Measurements from ENCODE around the gene RAD50. TPM values are rescaled to one million over a fixed set of nuclear protein-coding genes. Genes with fewer than 3 reads are reported as not detected.

The RAD50 gene
- total and polyA plus RNA-seq, 7 donors: 6.0 to 34.6 (median 20.0) TPM

- intact Hi-C loops (cut with DNase I): no loop called here
- 87 to 89% methylated on average over 12 of the region's 12 CpGs for WGBS, 2 donors
- no peaks in the 10 kb centered on the region for H3K4me1 ChIP-seq
- no peak for DNase-seq
- H3K27me3 ChIP-seq: no peaks in the 10 kb centered on the region
- TF ChIP-seq POLR2AphosphoS5 (IDR thresholded peaks at IDR 0.05) (no peak), EP300 (IDR thresholded peaks at IDR 0.05) (no peak), POLR2A (IDR thresholded peaks at IDR 0.05) (no peak)
- TF ChIP-seq, protein P1, sequence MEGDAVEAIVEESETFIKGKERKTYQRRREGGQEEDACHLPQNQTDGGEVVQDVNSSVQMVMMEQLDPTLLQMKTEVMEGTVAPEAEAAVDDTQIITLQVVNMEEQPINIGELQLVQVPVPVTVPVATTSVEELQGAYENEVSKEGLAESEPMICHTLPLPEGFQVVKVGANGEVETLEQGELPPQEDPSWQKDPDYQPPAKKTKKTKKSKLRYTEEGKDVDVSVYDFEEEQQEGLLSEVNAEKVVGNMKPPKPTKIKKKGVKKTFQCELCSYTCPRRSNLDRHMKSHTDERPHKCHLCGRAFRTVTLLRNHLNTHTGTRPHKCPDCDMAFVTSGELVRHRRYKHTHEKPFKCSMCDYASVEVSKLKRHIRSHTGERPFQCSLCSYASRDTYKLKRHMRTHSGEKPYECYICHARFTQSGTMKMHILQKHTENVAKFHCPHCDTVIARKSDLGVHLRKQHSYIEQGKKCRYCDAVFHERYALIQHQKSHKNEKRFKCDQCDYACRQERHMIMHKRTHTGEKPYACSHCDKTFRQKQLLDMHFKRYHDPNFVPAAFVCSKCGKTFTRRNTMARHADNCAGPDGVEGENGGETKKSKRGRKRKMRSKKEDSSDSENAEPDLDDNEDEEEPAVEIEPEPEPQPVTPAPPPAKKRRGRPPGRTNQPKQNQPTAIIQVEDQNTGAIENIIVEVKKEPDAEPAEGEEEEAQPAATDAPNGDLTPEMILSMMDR (IDR thresholded peaks at IDR 0.05): no peak
- H3K9me3 ChIP-seq: no peaks in the 10 kb centered on the region
- no peak overlapping the region for H3K27ac ChIP-seq
- no peak overlapping the region for H3K4me3 ChIP-seq
- H3K36me3 ChIP-seq: no peaks in the 10 kb centered on the region
Measured at GRCh38 chr5:132684922-132685720, 128.3 kb downstream of the RAD50 start.

GRCh38 chr5:132686193-132686592 is 129.4 kb downstream of the RAD50 start:
- intact Hi-C loops (cut with DNase I): no loop called here
- Histone ChIP-seq H3K27ac (no peak overlapping the region), H3K4me3 (no peak overlapping the region), H3K27me3 (no peaks in the 10 kb centered on the region), H3K36me3 (no peaks in the 10 kb centered on the region), H3K9me3 (no peaks in the 10 kb centered on the region), H3K4me1 (no peaks in the 10 kb centered on the region)
- no peak for DNase-seq
- 94 to 97% methylated on average over 3 of the region's 3 CpGs for WGBS, 2 donors
- no peak for TF ChIP-seq POLR2A (IDR thresholded peaks at IDR 0.05)
- no peak for TF ChIP-seq POLR2AphosphoS5 (IDR thresholded peaks at IDR 0.05)
- no peak for TF ChIP-seq EP300 (IDR thresholded peaks at IDR 0.05)
- TF ChIP-seq, protein P1 (IDR thresholded peaks at IDR 0.05): no peak

DNA sequence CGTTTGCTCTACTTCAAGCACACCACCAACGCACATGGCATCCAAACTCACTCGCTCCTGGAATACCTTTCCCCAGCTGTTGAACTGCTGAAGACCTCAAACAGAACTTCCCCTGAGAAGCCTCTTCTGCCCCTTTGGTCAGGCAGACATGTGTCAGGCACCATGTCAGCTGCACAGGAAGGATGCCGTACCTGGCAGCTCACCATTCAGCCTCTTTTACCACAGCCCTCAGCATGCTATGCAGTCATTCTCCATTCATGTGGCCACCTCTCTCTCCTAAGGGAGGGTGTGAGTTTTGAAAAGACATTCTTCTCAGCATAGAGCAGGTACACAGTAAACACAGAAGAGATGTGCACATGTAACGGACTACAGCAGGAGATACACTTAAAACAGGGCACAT is 131.2 kb downstream of the RAD50 start:
- TF ChIP-seq POLR2A (IDR thresholded peaks at IDR 0.05) (no peak), EP300 (IDR thresholded peaks at IDR 0.05) (no peak), POLR2AphosphoS5 (IDR thresholded peaks at IDR 0.05) (no peak)
- TF ChIP-seq, protein P1 (IDR thresholded peaks at IDR 0.05): no peak
- H3K27ac ChIP-seq: no peak overlapping the region
- H3K27me3 ChIP-seq: no peaks in the 10 kb centered on the region
- intact Hi-C loops (cut with DNase I): no loop called here
- no peaks in the 10 kb centered on the region for H3K4me1 ChIP-seq
- DNase-seq: no peak
- no peaks in the 10 kb centered on the region for H3K9me3 ChIP-seq
- WGBS, 2 donors: 73 to 86% methylated on average over 5 of the region's 5 CpGs
- no peak overlapping the region for H3K4me3 ChIP-seq
- H3K36me3 ChIP-seq: no peaks in the 10 kb centered on the region

DNA sequence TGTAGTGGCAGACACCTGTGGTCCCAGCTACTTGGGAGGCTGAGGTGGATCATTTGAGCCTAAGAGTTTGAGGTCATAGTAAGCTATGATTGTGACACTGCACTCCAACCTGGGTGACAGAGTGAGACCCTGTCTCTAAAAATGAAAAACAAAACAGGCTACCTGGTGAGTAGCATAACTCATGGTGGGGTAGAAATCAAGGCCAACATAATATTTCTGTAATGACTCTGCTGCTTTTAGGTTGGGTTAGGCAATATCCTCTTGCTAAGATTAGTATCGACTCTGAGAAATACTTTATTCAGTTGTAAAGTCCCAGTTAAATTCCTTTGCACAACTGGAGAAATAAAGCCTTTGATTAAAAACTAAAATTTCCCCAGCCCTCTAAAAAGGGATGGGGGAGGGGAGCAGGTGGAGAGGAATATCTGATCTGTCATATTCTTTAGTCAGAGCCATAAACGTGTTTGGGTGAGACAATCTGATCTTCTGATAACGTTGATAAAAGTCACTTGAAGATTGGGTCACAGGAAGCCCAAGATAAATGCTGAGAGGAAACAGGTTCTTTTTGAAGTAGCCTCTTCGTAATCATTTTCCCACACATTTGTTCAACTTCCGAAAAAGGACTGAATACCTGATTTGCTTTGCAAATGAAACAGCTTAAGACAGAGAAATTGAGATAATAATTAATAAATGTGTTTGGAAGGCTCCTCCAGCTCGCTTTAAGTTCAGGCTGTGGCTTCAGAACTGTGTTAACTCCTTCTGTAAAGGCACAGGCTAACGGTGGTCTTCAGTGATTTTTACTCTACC is 132.0 kb downstream of the RAD50 start:
- H3K27me3 ChIP-seq: no peaks in the 10 kb centered on the region
- H3K4me3 ChIP-seq: no peak overlapping the region
- WGBS, 2 donors: 45 to 64% methylated on average over 7 of the region's 7 CpGs
- H3K27ac ChIP-seq: no peak overlapping the region
- no peaks in the 10 kb centered on the region for H3K9me3 ChIP-seq
- TF ChIP-seq EP300 (IDR thresholded peaks at IDR 0.05) (no peak), POLR2AphosphoS5 (IDR thresholded peaks at IDR 0.05) (no peak), POLR2A (IDR thresholded peaks at IDR 0.05) (no peak)
- TF ChIP-seq, protein P1 (IDR thresholded peaks at IDR 0.05): no peak
- no peaks in the 10 kb centered on the region for H3K36me3 ChIP-seq
- H3K4me1 ChIP-seq: no peaks in the 10 kb centered on the region
- no peak for DNase-seq
- intact Hi-C loops (cut with DNase I): no loop called here
